T-helper 1 cell treated with Interleukin-12 subunit alpha and Interleukin-12 subunit beta and Interleukin-4 antibody, amounts not matched to agents 30 μg/mL and 1 μg/mL, for 36 hours (primary cell): Measurements from ENCODE around the gene BABAM2.

ENCODE experiments used
- H3K27ac Mint-ChIP-seq: one replicate; pipeline ENCODE4 v1.8.0; 2021; ENCODE audit warnings: mild to moderate bottlenecking, mixed read lengths
- H3K27me3 Mint-ChIP-seq: one replicate; pipeline ENCODE4 v1.8.0; 2021; ENCODE audit warnings: low read depth, mixed read lengths
- H3K36me3 Mint-ChIP-seq: one replicate; pipeline ENCODE4 v1.8.0; 2021; ENCODE audit warnings: low read depth, mixed read lengths
- H3K4me1 Mint-ChIP-seq: one replicate; pipeline ENCODE4 v1.8.0; 2021; ENCODE audit warnings: low read depth, mixed read lengths
- H3K4me3 Mint-ChIP-seq: one replicate; pipeline ENCODE4 v1.8.0; 2021; ENCODE audit warnings: mild to moderate bottlenecking, moderate library complexity, mixed read lengths
- H3K9me3 Mint-ChIP-seq: one replicate; pipeline ENCODE4 v1.8.0; 2021; ENCODE audit warnings: mixed read lengths

Gene BABAM2

DNA sequence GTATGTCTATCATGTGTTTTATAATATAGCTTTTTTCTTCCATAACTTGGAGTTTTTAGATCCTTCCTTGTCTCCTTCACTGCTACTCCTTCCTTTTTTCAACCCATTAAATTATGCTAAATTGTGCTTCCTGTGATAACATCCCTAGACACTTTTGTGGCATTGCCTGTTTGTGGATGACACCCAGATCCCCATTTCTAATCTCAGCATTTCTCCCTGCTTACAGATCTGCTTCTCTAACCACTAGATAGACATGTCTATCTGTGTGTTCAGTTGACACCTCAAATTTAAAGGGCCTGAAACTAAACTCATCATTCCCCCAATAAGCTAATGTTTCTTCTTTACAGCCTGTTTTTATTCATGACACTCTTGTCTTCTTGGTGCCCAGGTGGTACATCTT, 244.8 kb downstream of the BABAM2 start:
- peak overlapping the region; percentile 78 for H3K27ac Mint-ChIP-seq
- H3K4me3 Mint-ChIP-seq: peak overlapping the region; percentile 26
- H3K36me3 Mint-ChIP-seq: peaks cover 5% of the 10 kb centered on the region
- no peaks in the 10 kb centered on the region for H3K27me3 Mint-ChIP-seq
- H3K4me1 Mint-ChIP-seq: peaks cover 24% of the 10 kb centered on the region
- no peaks in the 10 kb centered on the region for H3K9me3 Mint-ChIP-seq

DNA sequence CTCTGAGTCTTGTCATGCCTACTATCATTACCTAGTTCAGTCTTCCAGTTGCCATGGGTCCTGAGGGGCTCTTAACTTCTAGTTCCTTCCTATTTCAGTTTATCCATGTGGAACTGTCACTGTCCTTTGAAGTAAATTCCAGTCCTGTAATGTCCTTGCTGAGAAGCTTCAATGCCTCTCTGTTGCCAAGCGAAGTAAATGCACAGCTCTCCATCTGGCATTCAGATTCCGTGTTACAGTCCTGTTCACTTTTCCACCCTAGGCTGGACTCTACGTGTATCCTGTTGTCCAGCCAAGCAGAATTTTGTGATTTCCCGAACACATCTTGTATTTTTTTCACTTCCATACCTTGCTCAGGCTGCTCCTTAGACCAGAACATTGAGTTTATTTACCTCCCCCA, 245.3 kb downstream of the BABAM2 start:
- peak overlapping the region; percentile 78 for H3K27ac Mint-ChIP-seq
- H3K36me3 Mint-ChIP-seq: peaks cover 5% of the 10 kb centered on the region
- no peaks in the 10 kb centered on the region for H3K27me3 Mint-ChIP-seq
- no peaks in the 10 kb centered on the region for H3K9me3 Mint-ChIP-seq
- no peak overlapping the region for H3K4me3 Mint-ChIP-seq
- peaks cover 24% of the 10 kb centered on the region for H3K4me1 Mint-ChIP-seq

DNA sequence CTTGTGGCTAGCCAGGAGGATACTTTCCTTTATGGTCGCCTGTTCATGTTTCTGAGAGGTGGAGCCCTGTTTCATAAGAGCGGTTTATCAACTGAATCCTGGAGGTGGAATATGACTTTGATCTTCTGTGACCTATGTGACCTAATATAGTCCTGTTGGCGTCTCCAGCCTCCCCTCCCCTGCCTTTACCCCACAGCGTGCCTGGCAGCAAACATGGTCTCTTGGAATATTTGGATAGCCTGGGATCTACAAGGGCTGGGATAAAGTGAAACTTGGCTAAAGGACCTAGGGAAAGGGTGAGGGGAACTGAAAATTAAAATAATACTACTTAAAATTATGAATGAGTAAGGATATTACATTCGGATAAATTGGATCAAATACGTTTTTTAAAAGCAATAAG, 246.0 kb downstream of the BABAM2 start:
- no peaks in the 10 kb centered on the region for H3K27me3 Mint-ChIP-seq
- no peaks in the 10 kb centered on the region for H3K9me3 Mint-ChIP-seq
- peaks cover 24% of the 10 kb centered on the region for H3K4me1 Mint-ChIP-seq
- H3K27ac Mint-ChIP-seq: no peak overlapping the region
- peaks cover 5% of the 10 kb centered on the region for H3K36me3 Mint-ChIP-seq
- no peak overlapping the region for H3K4me3 Mint-ChIP-seq

DNA sequence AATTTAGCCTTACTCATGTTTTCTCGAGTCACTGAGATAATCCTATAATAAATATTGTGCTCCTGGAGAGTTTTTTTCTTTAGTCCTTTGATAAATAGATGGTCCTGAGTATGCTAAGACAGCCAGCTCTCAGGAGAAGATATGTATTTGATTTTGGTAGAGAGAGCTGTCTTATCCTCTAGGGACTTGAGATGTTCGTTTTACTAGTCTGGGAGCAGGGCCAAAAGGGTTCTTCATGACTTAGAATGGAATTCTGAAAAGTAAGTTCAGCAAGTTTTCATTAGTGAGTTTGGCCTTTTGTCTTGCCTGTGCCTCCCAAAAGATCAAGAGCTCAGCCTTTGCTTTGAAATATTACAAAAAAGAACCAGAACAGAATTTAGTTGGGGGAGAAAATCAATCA, 246.7 kb downstream of the BABAM2 start:
- H3K9me3 Mint-ChIP-seq: no peaks in the 10 kb centered on the region
- no peak overlapping the region for H3K27ac Mint-ChIP-seq

DNA sequence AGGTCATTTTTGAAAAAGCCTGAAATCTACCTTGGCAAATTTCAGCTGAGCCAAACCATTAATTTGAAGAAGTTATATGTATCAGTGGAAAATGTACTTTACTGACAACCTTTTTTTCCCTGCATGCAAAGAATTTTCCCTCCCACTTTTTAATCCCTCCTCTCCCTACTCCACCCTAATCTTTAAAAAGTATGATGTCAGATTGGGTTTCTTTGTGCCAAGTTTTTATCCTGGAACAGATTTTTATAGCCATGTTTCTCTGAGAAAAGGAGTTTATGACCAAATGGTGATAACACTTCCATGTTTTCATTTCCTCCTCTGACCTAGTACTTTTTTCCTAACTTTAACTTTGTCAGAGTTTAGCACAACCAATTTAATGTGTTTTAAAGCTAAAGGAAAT, 251.9 kb downstream of the BABAM2 start:
- Mint-ChIP-seq H3K4me3 (no peak overlapping the region), H3K27ac (no peak overlapping the region), H3K27me3 (no peaks in the 10 kb centered on the region), H3K9me3 (no peaks in the 10 kb centered on the region), H3K4me1 (no peaks in the 10 kb centered on the region), H3K36me3 (peaks cover 3% of the 10 kb centered on the region)

More for the DNA sequence above, 246.7 kb downstream of the BABAM2 start:
- peaks cover 24% of the 10 kb centered on the region for H3K4me1 Mint-ChIP-seq
- H3K36me3 Mint-ChIP-seq: peaks cover 5% of the 10 kb centered on the region
- H3K4me3 Mint-ChIP-seq: no peak overlapping the region
- no peaks in the 10 kb centered on the region for H3K27me3 Mint-ChIP-seq

DNA sequence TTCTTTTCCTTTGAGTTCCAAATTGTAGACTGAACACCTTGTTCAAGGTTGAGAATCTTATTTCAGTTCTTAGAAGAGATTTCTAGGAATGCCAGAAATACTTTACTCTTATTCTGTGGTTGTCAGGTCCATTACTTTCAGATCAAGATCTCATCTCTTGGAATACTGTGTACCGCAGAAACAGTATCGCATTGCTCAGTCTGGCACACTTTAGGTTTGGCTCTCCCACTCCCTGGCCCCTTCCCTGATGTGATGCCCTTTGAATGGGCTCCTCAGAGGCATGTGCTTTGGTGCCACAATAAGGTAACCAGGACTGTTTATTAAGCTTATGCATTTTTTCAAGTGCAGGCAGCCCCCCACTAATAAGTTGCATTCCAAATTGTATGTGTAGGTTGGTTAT, 257.5 kb downstream of the BABAM2 start:
- Mint-ChIP-seq H3K9me3 (peaks cover 13% of the 10 kb centered on the region), H3K4me1 (no peaks in the 10 kb centered on the region), H3K36me3 (peaks cover 12% of the 10 kb centered on the region), H3K4me3 (no peak overlapping the region), H3K27ac (no peak overlapping the region), H3K27me3 (no peaks in the 10 kb centered on the region)

DNA sequence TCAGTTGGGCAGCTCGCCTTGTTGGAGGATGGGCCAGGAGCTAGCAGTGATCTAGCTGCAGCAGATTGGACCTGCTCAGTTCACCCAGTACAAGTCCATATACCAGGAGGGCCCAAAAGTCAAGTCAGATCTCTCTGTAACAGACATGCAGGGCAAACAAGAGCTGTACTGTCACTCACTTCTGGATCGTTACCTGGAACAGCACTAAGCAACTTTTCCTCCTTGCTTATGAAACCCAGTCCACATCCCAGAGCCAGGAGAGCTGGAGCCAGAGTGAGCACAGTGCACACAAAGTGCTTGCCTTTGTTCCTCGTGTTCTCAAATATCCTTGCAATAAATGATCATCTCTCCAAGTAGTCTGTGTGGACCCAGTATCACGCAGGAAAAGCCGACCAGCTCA, 258.0 kb downstream of the BABAM2 start:
- H3K27me3 Mint-ChIP-seq: no peaks in the 10 kb centered on the region
- H3K36me3 Mint-ChIP-seq: peaks cover 12% of the 10 kb centered on the region

DNA sequence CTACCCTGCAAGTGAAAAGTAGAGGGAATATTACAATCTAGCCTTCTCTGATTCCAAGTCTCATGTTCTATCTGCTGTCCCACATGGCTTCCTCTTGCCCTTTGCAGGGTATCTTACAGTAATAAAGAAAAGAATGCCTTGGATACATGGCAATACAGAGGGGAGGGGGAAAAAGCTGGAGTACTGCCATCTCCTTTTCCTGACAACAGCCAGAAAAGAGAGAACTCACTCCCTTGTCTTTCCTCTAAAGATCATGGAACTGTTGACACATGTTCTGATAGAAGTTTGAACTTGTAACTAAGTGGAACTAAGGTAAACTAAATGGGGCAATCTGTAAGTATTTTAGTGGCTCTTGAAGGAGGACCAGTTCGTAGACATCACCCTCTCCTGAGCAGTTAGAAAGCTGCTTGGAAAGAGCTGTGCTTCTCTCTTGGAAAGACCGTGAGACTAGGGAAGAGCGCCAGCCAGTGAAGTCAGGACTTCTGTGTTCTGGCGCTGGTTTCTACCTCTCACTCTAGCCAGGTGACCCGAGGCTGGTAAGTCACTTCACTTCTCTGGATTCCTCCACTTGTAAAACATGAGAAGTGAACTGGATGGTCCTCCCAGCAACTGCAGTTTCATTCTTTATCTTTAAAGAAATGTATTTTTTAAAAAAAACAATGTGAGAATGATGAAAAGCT, 259.8 kb downstream of the BABAM2 start:
- no peaks in the 10 kb centered on the region for H3K27me3 Mint-ChIP-seq
- H3K4me1 Mint-ChIP-seq: no peaks in the 10 kb centered on the region
- no peak overlapping the region for H3K4me3 Mint-ChIP-seq
- H3K27ac Mint-ChIP-seq: no peak overlapping the region
- peaks cover 17% of the 10 kb centered on the region for H3K36me3 Mint-ChIP-seq
- peaks cover 24% of the 10 kb centered on the region for H3K9me3 Mint-ChIP-seq

More for the DNA sequence above, 258.0 kb downstream of the BABAM2 start:
- no peak overlapping the region for H3K4me3 Mint-ChIP-seq
- H3K4me1 Mint-ChIP-seq: no peaks in the 10 kb centered on the region
- H3K9me3 Mint-ChIP-seq: peaks cover 13% of the 10 kb centered on the region
- no peak overlapping the region for H3K27ac Mint-ChIP-seq

DNA sequence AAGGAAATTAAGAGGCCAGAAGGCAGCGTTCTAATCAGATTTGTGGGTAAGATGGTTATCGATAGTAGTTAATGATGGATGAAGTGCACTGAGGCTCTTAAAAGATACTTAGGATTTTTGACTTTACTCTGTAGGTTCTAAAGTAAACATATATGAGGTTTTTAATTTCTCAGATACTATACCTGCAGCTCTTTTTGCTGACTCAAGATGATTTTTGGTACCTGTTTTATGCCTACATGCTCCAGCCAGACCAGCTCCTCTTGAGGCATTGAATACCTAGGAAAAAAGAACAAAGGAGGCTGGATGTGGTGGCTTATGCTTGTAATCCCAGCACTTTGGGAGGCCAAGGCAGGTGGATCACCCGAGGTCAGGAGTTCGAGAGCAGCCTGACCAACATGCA, 260.5 kb downstream of the BABAM2 start:
- peaks cover 23% of the 10 kb centered on the region for H3K36me3 Mint-ChIP-seq
- no peaks in the 10 kb centered on the region for H3K27me3 Mint-ChIP-seq
- H3K27ac Mint-ChIP-seq: no peak overlapping the region
- H3K4me1 Mint-ChIP-seq: no peaks in the 10 kb centered on the region
- H3K9me3 Mint-ChIP-seq: peaks cover 30% of the 10 kb centered on the region
- no peak overlapping the region for H3K4me3 Mint-ChIP-seq

DNA sequence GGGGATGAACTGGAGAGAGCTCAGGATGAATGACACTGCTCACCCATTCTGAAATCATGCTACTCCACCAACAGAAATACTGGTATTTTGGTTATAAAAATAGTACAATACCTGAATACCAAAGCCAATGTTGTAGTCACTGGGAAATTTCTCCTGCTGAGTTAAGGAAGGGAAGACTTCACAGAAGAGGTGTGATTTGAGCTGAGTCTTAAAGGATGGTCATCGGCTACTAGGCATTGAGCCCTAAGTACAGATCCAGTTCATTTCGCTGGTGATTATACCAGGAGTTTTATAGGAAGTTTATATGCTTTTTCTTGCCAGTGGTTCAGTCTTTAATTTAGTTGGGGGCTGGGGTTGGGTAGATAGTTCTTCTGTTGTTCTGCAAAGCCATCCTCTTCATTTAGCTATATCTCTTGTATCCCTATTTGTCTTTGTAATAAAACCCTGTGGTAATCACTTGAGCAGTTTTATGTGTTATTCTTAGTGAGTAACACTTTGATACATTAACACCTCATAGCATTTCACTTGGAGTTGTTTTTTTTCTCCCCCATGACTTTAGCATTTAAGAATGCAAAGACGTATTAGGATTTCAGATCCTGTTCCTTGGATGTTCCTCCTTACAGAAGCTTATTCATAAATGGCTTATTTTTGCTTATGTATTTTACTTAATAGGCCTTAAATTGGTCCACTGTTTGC, 262.2 kb downstream of the BABAM2 start:
- Mint-ChIP-seq H3K36me3 (peaks cover 24% of the 10 kb centered on the region), H3K27me3 (no peaks in the 10 kb centered on the region), H3K4me1 (no peaks in the 10 kb centered on the region), H3K4me3 (no peak overlapping the region), H3K27ac (no peak overlapping the region), H3K9me3 (peaks cover 36% of the 10 kb centered on the region)

DNA sequence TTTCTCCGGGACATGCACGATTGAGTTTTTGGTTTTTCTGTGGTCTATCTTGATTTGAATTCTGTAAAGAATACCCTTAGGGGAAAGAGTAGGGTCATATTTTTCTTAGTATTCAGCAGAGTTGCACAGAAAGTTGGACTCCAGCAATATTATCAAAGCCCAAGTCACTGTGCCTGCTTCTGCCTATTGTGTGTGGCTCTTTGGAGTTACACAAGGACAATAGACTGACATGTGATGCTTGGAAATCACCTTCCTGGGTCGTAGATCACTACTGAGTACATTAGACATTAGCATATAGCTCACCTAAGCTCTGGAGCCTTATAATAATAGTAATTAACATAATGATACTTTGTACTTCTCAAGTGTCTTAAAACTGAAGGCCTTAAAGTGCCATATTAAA, 263.3 kb downstream of the BABAM2 start:
- Mint-ChIP-seq H3K9me3 (peaks cover 29% of the 10 kb centered on the region), H3K36me3 (peaks cover 21% of the 10 kb centered on the region), H3K27me3 (no peaks in the 10 kb centered on the region), H3K27ac (no peak overlapping the region), H3K4me1 (no peaks in the 10 kb centered on the region), H3K4me3 (no peak overlapping the region)

DNA sequence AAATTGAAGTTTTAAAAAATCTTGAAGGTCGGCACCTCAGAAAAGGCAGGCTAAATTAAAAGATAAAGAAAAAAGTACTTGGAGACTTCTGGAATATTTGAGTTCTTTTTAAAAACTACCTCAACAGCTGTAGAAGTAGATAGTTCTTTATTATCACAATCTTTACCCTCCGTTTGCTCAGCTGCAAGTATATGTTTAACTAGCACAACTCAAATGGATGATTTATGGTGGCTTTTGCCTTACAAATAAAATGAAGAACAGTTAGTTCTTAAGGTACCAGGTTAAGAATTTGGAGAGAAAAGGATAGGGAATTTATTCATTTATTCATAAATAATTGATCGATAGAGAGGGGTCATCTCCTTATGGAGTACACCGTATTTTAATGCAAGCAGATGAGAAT, 264.6 kb downstream of the BABAM2 start:
- H3K4me3 Mint-ChIP-seq: no peak overlapping the region
- H3K36me3 Mint-ChIP-seq: peaks cover 20% of the 10 kb centered on the region
- no peak overlapping the region for H3K27ac Mint-ChIP-seq
- no peaks in the 10 kb centered on the region for H3K27me3 Mint-ChIP-seq
- H3K9me3 Mint-ChIP-seq: peaks cover 23% of the 10 kb centered on the region
- no peaks in the 10 kb centered on the region for H3K4me1 Mint-ChIP-seq

DNA sequence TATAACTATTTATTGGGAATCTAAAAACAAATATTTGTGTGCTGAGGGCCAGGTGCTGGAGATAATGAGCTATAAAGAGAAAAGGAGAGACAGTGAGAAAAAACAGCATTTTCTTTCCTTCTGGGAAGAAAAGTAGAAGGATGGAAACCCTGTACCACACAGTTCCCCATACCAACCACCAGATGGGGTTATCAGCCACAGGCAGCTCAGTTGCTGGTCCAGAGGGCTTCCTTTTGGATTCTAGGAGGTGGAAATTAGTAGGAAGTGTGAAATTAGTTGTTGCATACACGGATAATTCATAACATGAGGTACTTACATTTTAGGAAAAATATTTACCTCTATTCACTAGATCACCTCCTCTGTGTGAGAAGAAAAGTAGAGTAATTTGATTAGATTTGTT, 265.1 kb downstream of the BABAM2 start:
- Mint-ChIP-seq H3K4me1 (no peaks in the 10 kb centered on the region), H3K27ac (no peak overlapping the region), H3K4me3 (no peak overlapping the region), H3K36me3 (peaks cover 20% of the 10 kb centered on the region), H3K9me3 (peaks cover 23% of the 10 kb centered on the region), H3K27me3 (no peaks in the 10 kb centered on the region)

DNA sequence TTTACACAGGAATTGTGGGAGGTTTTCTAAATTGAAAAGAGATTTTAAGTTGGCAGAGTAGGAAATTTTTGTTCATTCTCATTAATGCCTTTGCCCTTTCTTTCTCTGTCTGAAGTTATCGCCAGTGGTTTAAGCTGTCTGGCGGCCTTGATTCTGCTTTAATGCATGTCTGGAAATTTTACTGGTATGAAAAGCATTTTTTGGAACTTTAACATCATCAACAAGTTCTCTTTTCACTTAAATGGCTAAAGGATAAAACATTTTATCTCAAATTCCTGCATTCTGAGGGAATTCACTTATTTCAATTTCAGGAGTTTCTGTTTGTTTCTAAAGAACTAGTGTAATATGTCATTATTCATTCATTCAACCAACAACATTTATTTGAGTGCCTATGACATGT, 268.3 kb downstream of the BABAM2 start:
- no peaks in the 10 kb centered on the region for H3K27me3 Mint-ChIP-seq
- H3K4me1 Mint-ChIP-seq: no peaks in the 10 kb centered on the region
- H3K4me3 Mint-ChIP-seq: no peak overlapping the region
- no peak overlapping the region for H3K27ac Mint-ChIP-seq
- peaks cover 17% of the 10 kb centered on the region for H3K36me3 Mint-ChIP-seq
- H3K9me3 Mint-ChIP-seq: peaks cover 23% of the 10 kb centered on the region

DNA sequence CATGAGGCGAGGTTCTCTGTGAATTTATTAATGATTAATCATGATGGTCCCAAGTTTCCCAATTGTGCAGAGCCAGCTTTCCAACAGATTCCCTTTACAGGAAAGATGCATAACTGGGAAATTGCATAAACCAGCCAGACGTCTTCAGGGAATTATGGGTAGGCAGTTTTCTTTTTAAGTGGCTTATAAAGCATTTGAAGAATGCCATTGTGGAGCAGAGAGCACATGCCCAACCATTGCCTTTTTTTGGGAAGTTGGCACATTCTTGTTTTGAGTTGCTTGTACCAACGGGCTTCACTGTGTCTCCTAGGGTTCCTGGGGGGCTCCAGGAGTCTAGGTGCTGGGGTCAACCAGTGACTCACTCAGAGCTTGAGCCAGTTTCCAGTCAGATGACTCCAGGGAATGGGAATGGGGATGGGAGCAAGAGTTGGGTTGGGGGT, 270.5 kb downstream of the BABAM2 start:
- H3K4me1 Mint-ChIP-seq: no peaks in the 10 kb centered on the region
- H3K36me3 Mint-ChIP-seq: peaks cover 6% of the 10 kb centered on the region
- no peak overlapping the region for H3K27ac Mint-ChIP-seq
- no peaks in the 10 kb centered on the region for H3K27me3 Mint-ChIP-seq
- peaks cover 6% of the 10 kb centered on the region for H3K9me3 Mint-ChIP-seq
- H3K4me3 Mint-ChIP-seq: no peak overlapping the region
